Heart left ventricle (tissue), 13 donors: ENCODE measurements around the gene ARL15.

Experiments used
- CTCF ChIP-seq, 12 donors: fragments of 200-600 bp; sonication (generic) in 4 of 12; IDR thresholded peaks; one replicate each; pipeline versions ENCODE4 v1.5.0 to v1.8.0; 2018 to 2022; ENCODE audit warnings: antibody characterized with exemption in 12 of 12, mild to moderate bottlenecking in 5 of 12
- POLR2A ChIP-seq, 2 donors: fragments of 450-650 bp; IDR thresholded peaks; one replicate each; pipeline ENCODE4 v1.6.1; 2017; ENCODE audit warnings: antibody characterized with exemption in 2 of 2, mild to moderate bottlenecking in 2 of 2, moderate library complexity in 2 of 2
- donor health status: ischemic (EF 13 %, LVEDD 7.1; RV severe dilation, severe dysfunction).
- donor health status: DM: no; HTN: yes; CAD: no.
- donor health status: DM: no; HTN: no; CAD: no.
- donor health status: ischemic (EF 25% LVEDD 6.9; RV normal size, moderate dysfunction).
- donor health status: ischemic (EF 25% LVEDD 5.7; RV mildly dilated, moderate dysfunction).
- donor health status: ischemic (EF 35%, LVEDD 5.7; RV mildly dilated, moderate dysfunction).
- donor health status: nonischemic (EF 11% LVEDD 7.7; RV severe dilation, severe dysfunction).
- donor health status: DM: yes; HTN: yes; CAD: no.
- donor health status: PGD.
- donor health status: ischemic (EF 29% LVEDD 5.4; RV normal size, mild dysfunction).
- donor health status: nonischemic (EF 23%, LVEDD 6.1; RV moderate dilation, normal function).

DNA sequence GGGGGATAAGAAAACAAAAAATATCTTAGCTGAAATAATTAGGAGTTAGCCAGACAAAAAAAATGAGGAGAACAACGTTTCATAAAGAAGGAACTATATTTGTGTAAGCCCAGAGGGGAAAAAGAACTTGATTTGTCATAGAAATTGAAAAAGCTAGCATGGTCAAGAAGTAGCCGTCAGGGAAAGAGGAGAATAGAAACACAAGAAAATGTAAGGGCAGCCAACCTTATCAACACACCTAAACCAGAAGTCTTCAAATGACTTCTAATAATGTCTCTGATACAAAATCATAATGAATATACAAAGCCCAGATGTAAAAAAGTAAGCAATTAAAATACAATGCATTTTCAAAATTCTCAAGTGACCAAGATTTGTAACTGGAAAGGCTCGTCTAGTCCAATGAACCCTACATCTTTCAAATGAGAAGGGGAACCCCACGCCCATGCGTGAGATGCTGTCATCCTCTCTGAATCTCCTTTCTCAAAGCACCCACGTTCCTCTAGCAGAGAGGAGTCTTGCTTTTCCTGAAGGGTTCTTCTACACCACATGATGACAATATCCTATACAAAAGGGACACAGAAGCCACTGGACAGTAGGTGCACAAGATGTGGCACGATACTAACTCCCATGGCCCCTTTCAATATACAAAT, 103.7 kb downstream of the ARL15 start:
- TF ChIP-seq CTCF (IDR thresholded peaks at IDR 0.05) (no peak), POLR2A (IDR thresholded peaks at IDR 0.05) (no peak)
